Right forelimb (tissue), 1 donor: ENCODE results near the gene MTFMT.
"Not testable (repeated sequence)": the region's sequence is repeated elsewhere in the genome, so short reads cannot be mapped to it uniquely, and the experiment has no call there.

Experiments
- DNase-seq: peaks from one replicate; pipeline ENCODE4 v3.0.0-alpha.2; 2018

Gene MTFMT

GRCh38 chr15:65034719-65035118 lies 5.3 kb upstream of the MTFMT start:
- DNase-seq = no peak

GRCh38 chr15:65033659-65034269 lies 4.3 kb upstream of the MTFMT start:
- no peak for DNase-seq

GRCh38 chr15:65032801-65033537 lies 3.5 kb upstream of the MTFMT start:
- DNase-seq = peak; percentile 69

DNA sequence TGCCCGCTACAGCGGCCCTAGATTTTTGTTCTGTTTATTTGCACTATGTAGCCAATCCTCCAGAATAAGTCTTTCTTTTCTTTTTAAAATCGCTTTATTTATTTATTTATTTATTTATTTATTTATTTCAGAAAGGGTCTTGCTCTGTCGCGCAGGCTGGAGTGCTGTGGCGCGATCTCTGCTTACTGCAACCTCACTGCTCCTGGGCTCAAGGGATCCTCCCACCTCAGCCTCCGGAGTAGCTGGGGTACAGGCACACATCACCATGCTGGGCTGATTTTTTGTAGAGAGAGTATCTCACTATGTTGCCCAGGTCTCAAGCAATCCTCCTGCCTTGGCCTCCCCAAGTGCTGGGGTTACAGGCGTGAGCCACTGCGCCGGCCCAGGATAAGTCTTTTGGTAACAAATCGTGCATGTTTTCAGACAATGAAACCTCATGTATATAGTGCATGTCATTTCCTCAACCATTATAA lies 333 bp upstream of the MTFMT start:
- no peak for DNase-seq

DNA sequence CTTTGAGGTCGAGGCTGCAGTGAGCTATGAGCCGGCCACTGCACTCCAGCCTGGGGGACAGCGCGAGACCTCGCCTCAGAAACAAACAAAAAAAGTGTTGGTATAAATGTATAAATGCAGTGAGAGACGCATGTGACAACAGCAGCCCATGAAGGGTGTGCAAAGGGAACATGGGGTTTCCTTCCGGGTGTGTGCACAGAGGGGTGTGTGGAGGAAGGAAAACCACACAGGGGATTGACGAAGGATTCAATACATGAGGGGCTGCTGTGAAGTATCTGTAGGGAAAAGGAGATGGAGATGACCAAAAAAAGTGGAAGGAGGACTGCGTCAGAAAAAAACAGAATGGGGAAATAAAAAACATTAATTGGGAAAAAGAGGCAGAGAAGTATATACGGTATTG lies 1.1 kb downstream of the MTFMT start:
- no peak for DNase-seq

DNA sequence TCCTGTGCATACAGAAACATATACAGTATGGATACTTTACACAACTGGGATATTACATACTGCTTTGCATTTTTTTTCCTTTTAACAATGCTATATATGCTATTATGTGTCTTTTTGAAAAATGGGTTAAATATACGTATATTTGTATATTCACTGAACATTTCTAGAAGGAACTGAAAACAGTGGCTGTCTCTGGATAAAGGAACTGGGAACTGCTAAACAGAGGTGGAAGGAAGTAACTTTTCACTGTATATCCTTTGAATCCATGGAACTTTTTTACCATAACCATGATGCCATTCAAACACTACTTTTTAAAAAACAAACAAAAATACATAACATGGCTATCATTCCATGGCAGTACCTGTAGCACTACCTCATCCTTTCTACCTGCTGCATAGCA lies 1.8 kb downstream of the MTFMT start:
- DNase-seq = no peak

- no peak for DNase-seq
Observed at GRCh38 chr15:65026756-65027155, 2.7 kb downstream of the MTFMT start.

DNA sequence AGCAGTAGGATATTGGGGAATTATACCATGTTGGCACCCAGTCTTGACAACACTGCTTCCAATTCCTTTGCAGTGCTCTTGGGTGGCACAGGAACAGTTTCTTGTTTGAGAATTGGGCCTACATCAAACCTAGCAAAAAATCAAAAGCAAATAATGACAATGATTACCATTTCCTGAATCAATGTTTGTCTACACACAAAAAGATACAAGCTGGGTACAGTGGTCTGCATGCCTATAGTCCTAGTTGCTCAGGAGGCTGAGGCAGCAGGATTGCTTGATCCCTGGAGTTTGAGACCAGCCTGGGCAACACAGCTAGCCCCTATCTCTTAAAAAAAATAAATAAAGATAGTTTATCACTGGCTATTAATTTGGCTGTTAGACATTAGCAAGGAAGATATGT lies 8.0 kb downstream of the MTFMT start:
- no peak for DNase-seq

GRCh38 chr15:65020419-65020818 lies 9.0 kb downstream of the MTFMT start:
- no peak for DNase-seq

DNA sequence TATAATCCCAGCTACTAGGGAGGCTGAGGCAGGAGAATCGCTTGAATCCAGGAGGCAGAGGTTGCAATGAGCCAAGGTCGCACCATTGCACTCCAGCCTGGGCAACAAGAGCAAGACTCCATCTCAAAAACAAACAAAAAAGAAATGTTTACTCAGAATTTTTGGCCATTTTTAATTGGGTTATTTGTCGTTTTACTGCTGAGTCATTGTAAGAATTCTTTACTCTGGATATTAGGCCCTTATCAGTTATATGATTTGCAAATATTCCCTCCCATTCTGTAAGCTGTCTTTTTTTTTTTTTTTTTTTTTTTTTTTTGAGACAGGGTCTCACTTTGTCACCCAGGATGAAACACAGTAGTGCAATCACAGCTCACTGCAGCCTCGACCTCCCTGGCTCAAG lies 18.2 kb downstream of the MTFMT start:
- DNase-seq = not testable (repeated sequence)

DNA sequence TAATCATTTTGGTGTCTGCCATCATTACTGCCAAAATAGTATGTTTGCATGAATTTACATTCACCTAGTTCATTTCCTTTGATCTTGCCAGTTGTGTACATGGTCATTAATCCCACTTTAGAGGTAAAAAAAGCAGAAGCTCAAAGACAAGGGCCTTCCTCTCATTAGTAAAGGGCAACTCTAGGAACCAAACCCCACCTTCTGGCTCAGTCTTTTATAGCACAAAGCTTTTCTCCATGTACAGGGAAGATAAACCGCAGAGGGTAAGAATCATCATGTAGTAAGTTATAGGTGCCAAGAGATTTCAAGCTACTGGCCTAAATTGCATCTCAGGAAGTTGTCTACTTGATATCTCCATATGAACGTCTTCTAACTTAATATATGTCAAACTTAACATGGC lies 20.5 kb downstream of the MTFMT start:
- DNase-seq = no peak

GRCh38 chr15:65006876-65007275 lies 22.6 kb downstream of the MTFMT start:
- DNase-seq = no peak

DNA sequence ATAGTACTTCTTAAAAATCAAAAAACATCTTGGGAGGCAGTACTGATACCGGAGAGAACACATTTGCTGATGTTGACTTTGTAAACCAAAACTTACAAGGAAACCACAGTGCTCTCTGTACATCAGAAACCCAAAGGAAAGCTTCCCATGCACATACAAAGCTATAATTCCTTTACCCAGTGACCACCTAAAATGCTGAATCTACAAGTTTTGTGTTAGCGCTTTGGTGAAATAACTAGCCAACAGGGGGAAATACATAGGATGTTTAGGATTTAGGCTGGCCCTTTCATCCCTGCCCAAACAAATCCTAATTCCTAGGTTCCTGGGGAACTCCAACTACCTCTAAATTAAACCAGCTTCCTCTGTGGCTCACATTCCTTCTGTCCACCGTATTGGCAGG lies 24.4 kb downstream of the MTFMT start:
- no peak for DNase-seq

DNA sequence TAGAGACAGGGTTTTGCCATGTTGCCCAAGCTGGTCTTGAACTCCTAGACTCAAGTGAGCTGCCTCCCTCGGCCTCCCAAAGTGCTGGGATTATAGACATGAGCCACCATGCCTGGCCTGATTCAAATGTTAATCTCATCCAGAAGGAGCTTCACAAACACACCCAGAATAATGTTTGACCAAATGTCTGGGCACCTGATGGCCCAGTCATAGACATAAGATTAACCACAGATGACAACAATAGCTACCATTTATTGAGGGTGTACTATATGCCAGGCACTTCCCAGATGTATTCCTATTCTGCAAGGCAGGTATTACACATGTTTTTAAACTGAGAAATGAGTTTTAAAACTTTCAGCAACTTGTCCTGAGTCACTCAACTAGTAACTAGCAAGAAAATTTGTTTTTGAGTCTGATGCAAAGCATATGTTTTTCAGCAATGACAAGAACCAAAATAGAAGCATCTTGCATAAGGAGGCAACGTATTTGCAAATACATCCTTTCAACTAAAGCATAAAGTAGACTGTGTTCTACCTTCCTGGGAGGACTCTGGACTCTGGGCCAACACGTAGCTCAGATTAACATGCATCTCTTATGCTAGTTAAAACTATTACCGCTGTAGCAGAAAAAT lies 31.6 kb downstream of the MTFMT start:
- DNase-seq = no peak

DNA sequence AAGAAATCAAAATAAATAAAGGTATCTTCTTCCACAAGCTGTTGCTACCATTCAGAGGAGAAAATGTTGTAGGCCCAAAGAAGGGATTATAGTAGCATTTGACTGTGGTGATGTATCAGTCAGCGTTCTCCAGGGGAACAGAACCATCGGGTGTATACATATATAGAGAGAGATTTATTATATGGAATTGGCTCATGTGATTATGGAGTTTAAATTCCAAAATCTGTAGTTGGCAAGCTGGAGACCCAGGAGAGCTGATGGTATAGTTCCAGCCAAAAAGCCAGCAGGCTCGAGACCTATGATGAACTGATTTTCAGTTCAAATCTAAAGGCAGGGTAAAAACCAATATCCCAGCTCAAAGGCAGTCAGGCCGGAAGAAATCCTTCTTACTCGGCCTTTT lies 32.4 kb downstream of the MTFMT start:
- DNase-seq = no peak

- DNase-seq = no peak
Observed at GRCh38 chr15:64993290-64993689, 36.1 kb downstream of the MTFMT start.

DNA sequence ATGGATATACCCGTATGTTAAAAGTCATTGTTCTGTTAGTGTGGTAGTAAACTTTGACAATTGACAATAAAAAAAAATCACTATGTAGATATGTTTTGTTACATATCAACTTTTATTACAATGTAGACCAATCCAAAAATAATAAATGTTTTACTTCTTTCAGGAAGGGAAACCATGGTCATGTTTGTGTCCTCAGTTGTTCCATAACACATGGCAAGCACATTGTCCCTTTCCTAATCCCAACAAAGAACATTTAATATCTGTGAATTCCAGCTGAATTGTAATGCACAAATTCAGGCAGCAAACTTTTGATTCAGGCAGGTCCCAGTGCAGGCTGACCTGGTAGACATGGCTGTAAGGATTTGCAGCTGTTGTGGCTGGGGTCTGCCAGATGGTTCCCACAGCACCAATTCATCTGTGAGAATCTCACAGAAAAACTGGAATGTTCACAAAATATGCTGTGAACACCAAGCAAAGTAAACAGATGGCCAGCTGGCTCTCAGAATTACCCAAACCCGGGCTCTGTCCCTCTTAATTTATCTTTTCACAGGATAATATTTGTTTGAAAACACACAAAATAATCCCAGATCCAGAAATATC lies 37.8 kb downstream of the MTFMT start:
- DNase-seq = peak; percentile 70

DNA sequence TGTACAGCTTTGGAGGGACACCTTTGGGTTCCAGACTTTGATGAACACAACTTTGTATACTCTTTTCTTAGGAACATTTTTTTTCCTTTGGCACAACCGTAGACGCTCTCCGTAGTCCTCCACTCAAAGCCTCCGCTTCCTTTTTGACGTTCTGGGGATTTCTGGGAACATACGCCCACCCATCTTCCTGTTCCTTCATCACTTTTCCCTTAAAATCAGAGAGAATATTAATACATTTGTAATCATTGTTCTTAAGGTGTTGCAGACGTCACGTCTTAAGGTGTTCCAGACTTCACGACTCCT lies 39.3 kb downstream of the MTFMT start:
- no peak for DNase-seq

DNA sequence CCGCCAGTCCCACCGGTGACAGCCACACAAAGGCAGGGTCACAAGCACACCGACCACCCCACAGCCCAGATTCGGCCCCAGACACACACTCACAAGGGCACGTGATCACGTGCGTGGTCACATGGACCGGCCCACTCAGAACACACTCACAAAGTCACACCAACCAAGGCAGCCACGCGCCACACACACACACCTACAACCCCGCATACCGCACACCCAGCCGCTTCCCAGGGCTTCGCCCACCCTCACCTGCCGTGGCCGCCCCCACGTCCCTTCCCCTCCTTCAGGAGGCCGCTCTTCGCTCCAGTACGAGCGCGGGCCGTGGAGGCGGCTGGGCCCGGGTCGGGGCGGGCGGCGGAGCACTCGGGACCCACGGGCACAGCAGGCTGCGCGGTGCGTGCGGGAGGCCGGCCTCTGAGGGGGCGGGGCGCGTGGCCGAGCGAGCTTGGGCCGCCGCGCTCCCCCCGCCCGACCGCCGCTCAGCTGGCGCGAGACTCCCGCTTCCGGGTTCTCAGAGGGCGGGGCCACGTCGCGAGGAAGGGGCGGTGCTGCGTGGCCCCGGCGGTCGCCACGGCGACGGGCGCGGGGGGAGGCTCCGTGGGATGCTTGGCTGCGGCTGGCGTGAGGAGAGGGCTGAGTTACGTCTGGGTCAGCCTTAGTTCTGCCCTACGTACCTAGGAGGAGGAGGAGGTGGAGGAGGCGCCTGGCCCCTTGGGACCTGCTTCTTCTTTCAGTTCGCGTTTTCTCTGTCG lies 39.8 kb downstream of the MTFMT start, which contains the start of gene SPG21:
Gene SPG21, minus strand, starts transcription at position 499 of the 752 bp plus-strand sequence. CDS start 6,345 bp downstream, outside the sequence.
- DNase-seq = peak; percentile 96

DNA sequence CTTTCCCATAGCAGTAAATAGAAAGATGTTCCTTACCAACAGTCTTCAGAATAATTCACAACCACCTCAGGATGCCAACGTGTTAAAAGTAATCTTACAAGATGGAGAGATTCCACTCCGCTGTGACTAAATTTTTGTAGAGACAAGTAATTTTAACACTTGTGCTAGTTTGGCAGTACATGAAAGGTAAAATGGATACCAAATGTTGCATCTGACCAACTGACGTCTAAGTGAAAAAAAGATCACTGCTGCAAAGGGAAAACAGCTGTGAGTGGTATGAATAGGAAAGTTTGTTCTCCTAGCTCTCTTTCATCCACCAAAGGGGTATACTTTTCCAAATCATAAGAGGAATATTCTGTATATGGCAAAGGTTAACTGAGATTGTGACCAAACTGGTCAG lies 42.3 kb downstream of the MTFMT start:
- DNase-seq = no peak

GRCh38 chr15:64985366-64986033 lies 43.9 kb downstream of the MTFMT start:
- DNase-seq = no peak

DNA sequence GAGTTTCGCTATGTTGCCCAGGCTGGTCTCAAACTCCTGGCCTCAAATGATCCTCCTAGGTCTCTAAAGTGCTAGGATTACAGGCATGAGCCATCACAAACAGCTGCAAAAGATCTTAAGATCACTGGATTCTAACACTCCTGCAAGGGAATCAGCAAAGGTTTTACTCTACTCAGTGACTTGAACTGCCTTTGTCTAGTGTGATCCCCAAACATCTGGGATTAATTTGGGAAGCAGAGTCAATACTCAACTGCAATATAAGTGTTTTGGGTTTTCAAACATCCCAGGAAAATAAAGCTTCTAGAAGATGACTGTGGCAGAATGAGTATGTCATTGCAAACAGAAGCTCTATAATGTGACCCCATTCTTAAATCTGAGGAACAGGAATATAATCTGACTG lies 47.0 kb downstream of the MTFMT start:
- DNase-seq = no peak
